ENCODE data around the gene UBL3. TPM values are rescaled to one million over a fixed set of nuclear protein-coding genes. Genes with fewer than 3 reads are reported as not detected.

The UBL3 gene
- total and polyA plus RNA-seq, 2 of the 8 experiments (the other 6 are each of a cell fraction or from before 2014, with no cell fraction given): 5.3 to 16.1 TPM

- POLR2A ChIA-PET (ENCODE audit: partially characterized antibody): no interaction called here
- no peak overlapping the region for H3K4me2 ChIP-seq (ENCODE audit: insufficient read depth in 1 of 2, low read depth in 2 of 2, low read length in 2 of 2)
Measured at GRCh38 chr13:29748097-29748496, 102.3 kb downstream of the UBL3 start.

More at GRCh38 chr13:29748097-29748496, 102.3 kb downstream of the UBL3 start:
- Histone ChIP-seq H2AFZ (ENCODE audit: low read length) (no peak overlapping the region), H3K27me3 (replicated peaks in 1 of 4; ENCODE audit: control insufficient read depth in 3 of 4, extremely low read depth in 1 of 4, insufficient read depth in 3 of 4, low read length in 3 of 4) (no peaks in the 10 kb centered on the region), H3K56ac (replicated peaks; ENCODE audit: insufficient read length, low read depth, low read length) (no peak overlapping the region), H2BK5ac (ENCODE audit: low read depth, low read length) (no peak overlapping the region), H3K4me1 (replicated peaks in 1 of 4; ENCODE audit: control insufficient read depth in 3 of 4, insufficient read depth in 4 of 4, low read length in 3 of 4) (no peaks in the 10 kb centered on the region), H3K27ac (ENCODE audit: low read depth, low read length) (no peak overlapping the region), H2BK15ac (ENCODE audit: low read length) (no peak overlapping the region), H3K79me1 (ENCODE audit: low read depth, low read length) (no peaks in the 10 kb centered on the region), H3K4me3 (ENCODE audit: extremely low read depth in 1 of 4, insufficient read depth in 2 of 4, low read depth in 3 of 4, low read length in 4 of 4) (no peak overlapping the region), H3K14ac (ENCODE audit: insufficient read length) (no peak overlapping the region), H3K23ac (ENCODE audit: insufficient read length) (no peak overlapping the region), H3K36me3 (ENCODE audit: control insufficient read depth in 2 of 4, insufficient read depth in 4 of 4, low read length in 3 of 4) (no peaks in the 10 kb centered on the region), H2BK12ac (ENCODE audit: low read depth, low read length) (no peak overlapping the region), H3K23me2 (ENCODE audit: low read depth, low read length) (no peaks in the 10 kb centered on the region), H2BK120ac (replicated peaks; ENCODE audit: low read depth, low read length) (no peak overlapping the region), H3K9me3 (ENCODE audit: insufficient read depth in 2 of 2, low read depth in 1 of 2, low read length in 1 of 2) (no peaks in the 10 kb centered on the region), H4K91ac (replicated peaks; ENCODE audit: insufficient read length, low read length) (no peak overlapping the region), H4K8ac (ENCODE audit: extremely low read depth, insufficient read depth, low read length) (no peak overlapping the region), H2AK5ac (ENCODE audit: low read depth, low read length) (no peak overlapping the region), H3K9ac (replicated peaks in 1 of 4; ENCODE audit: extremely low read depth in 1 of 4, low read depth in 3 of 4, low read length in 3 of 4) (no peak overlapping the region), H3K18ac (ENCODE audit: extremely low read depth, low read length) (no peak overlapping the region), H2BK20ac (ENCODE audit: low read length) (no peak overlapping the region), H3K4ac (replicated peaks; ENCODE audit: insufficient read length, low read depth, low read length) (no peak overlapping the region), H3K79me2 (ENCODE audit: control insufficient read depth in 1 of 2, insufficient read depth in 2 of 2, low read length in 2 of 2) (no peaks in the 10 kb centered on the region), H4K20me1 (replicated peaks in 1 of 2; ENCODE audit: control insufficient read depth in 1 of 2, insufficient read depth in 2 of 2, low read length in 2 of 2) (no peaks in the 10 kb centered on the region), H4K5ac (ENCODE audit: insufficient read length, low read depth, low read length) (no peak overlapping the region)
- no peak for FAIRE-seq
- CTCF ChIA-PET (ENCODE audit: partially characterized antibody): no interaction called here
- no peak for DNase-seq (ENCODE audit: low read depth in 1 of 2, low spot score in 2 of 2)
- WGBS, 2 experiments (ENCODE audit: extremely low coverage in 1 of 2, insufficient coverage in 1 of 2, insufficient read length in 1 of 2, insufficient replicate concordance in 2 of 2, low coverage in 1 of 2, low lambda C conversion rate in 2 of 2, missing lambda C conversion rate in 1 of 2): 81% methylated on average over 3 of the region's 3 CpGs; no CpG with 5 or more reads in 1 of the 2 experiments
- TF ChIP-seq CHD2 (IDR thresholded peaks at IDR 0.05; ENCODE audit: low read length): no peak
- TF ChIP-seq TCF12 (IDR thresholded peaks at IDR 0.05; ENCODE audit: low read depth, low read length): no peak
- no peak for TF ChIP-seq KDM1A (IDR thresholded peaks at IDR 0.05; ENCODE audit: borderline replicate concordance, low read length)
- TF ChIP-seq EZH2 (IDR thresholded peaks at IDR 0.05; ENCODE audit: low read depth, low read length, severe bottlenecking): no peak
- TF ChIP-seq ATF2 (IDR thresholded peaks at IDR 0.05; ENCODE audit: low read length): no peak
- TF ChIP-seq CBX8 (IDR thresholded peaks at IDR 0.05; ENCODE audit: borderline replicate concordance, low read depth, low read length): no peak
- no peak for TF ChIP-seq RNF2 (IDR thresholded peaks at IDR 0.05; ENCODE audit: borderline replicate concordance, low read depth, low read length, missing control alignments, poor library complexity, severe bottlenecking)
- no peak for TF ChIP-seq RBBP5 (IDR thresholded peaks at IDR 0.05; ENCODE audit: borderline replicate concordance, low read depth, low read length)
- TF ChIP-seq MAX (IDR thresholded peaks at IDR 0.05): no peak
